ENCODE data around the gene RSRC1. TPM values are rescaled to one million over a fixed set of nuclear protein-coding genes. Genes with fewer than 3 reads are reported as not detected.
"Not testable (repeated sequence)": the region's sequence is repeated elsewhere in the genome, so short reads cannot be mapped to it uniquely, and the experiment has no call there.

RSRC1 gene
- total RNA-seq, 4 donors from 2014 or later = 27.7 to 36.7 (median 31.9) TPM

GRCh38 chr3:158405507-158405906, 295.6 kb downstream of the RSRC1 start:
- Histone ChIP-seq H3K27ac (no peak overlapping the region), H3K27me3 (no peaks in the 10 kb centered on the region), H3K4me1 (no peaks in the 10 kb centered on the region), H3K36me3 (no peaks in the 10 kb centered on the region), H3K9me3 (no peaks in the 10 kb centered on the region), H3K4me3 (no peak overlapping the region)
- in situ Hi-C loops (cut with MboI; ENCODE audit: low sequenced_read_pairs in 4 of 4) (no loop called here), intact Hi-C loops (cut with DNase I; ENCODE audit: low total_unique reads) (no loop called here)
- TF ChIP-seq POLR2A (IDR thresholded peaks at IDR 0.05) = no peak
- TF ChIP-seq CTCF (IDR thresholded peaks at IDR 0.05 in 4 of 5, conservative IDR thresholded peaks at IDR 0.05 in 1 of 5) = no peak
- ATAC-seq (no peak), DNase-seq (no peak)

- Histone ChIP-seq H3K4me3 (no peak overlapping the region), H3K27me3 (no peaks in the 10 kb centered on the region), H3K36me3 (no peaks in the 10 kb centered on the region), H3K27ac (no peak overlapping the region), H3K4me1 (no peaks in the 10 kb centered on the region), H3K9me3 (no peaks in the 10 kb centered on the region)
- intact Hi-C loops (cut with DNase I; ENCODE audit: low total_unique reads) = no loop called here
- TF ChIP-seq POLR2A (IDR thresholded peaks at IDR 0.05) = no peak
- no peak for DNase-seq
- in situ Hi-C loops (cut with MboI; ENCODE audit: low sequenced_read_pairs in 4 of 4) = no loop called here
- ATAC-seq = no peak
Observed at GRCh38 chr3:158407844-158408517, 298.1 kb downstream of the RSRC1 start.

GRCh38 chr3:158408518-158408897, 298.6 kb downstream of the RSRC1 start:
- ATAC-seq; in situ Hi-C loops (cut with MboI; ENCODE audit: low sequenced_read_pairs in 4 of 4); H3K27ac ChIP-seq; DNase-seq; H3K9me3 ChIP-seq; H3K4me1 ChIP-seq; H3K27me3 ChIP-seq; H3K4me3 ChIP-seq; intact Hi-C loops (cut with DNase I; ENCODE audit: low total_unique reads); H3K36me3 ChIP-seq: not testable (repeated sequence)

GRCh38 chr3:158418035-158418434, 308.1 kb downstream of the RSRC1 start:
- no peaks in the 10 kb centered on the region for H3K27me3 ChIP-seq

GRCh38 chr3:158419820-158420653, 310.1 kb downstream of the RSRC1 start:
- Histone ChIP-seq H3K27ac (no peak overlapping the region), H3K4me1 (no peaks in the 10 kb centered on the region), H3K36me3 (no peaks in the 10 kb centered on the region), H3K4me3 (no peak overlapping the region), H3K27me3 (no peaks in the 10 kb centered on the region), H3K9me3 (no peaks in the 10 kb centered on the region)
- in situ Hi-C loops (cut with MboI; ENCODE audit: low sequenced_read_pairs in 4 of 4) (no loop called here), intact Hi-C loops (cut with DNase I; ENCODE audit: low total_unique reads) (no loop called here)
- DNase-seq (no peak), ATAC-seq (no peak)
- TF ChIP-seq CTCF (IDR thresholded peaks at IDR 0.05 in 4 of 5, conservative IDR thresholded peaks at IDR 0.05 in 1 of 5) = no peak
- no peak for TF ChIP-seq POLR2A (IDR thresholded peaks at IDR 0.05)

More at GRCh38 chr3:158418035-158418434, 308.1 kb downstream of the RSRC1 start:
- no peak overlapping the region for H3K4me3 ChIP-seq
- H3K27ac ChIP-seq = no peak overlapping the region
- intact Hi-C loops (cut with DNase I; ENCODE audit: low total_unique reads) = no loop called here
- H3K36me3 ChIP-seq = no peaks in the 10 kb centered on the region
- no peaks in the 10 kb centered on the region for H3K9me3 ChIP-seq
- TF ChIP-seq POLR2A (IDR thresholded peaks at IDR 0.05) (no peak), CTCF (IDR thresholded peaks at IDR 0.05 in 4 of 5, conservative IDR thresholded peaks at IDR 0.05 in 1 of 5) (no peak)
- no peaks in the 10 kb centered on the region for H3K4me1 ChIP-seq
- DNase-seq = no peak
- in situ Hi-C loops (cut with MboI; ENCODE audit: low sequenced_read_pairs in 4 of 4) = no loop called here
- ATAC-seq = no peak

Measured in gastrocnemius medialis (tissue), 4 donors.